Umbilical cord (tissue), 2 donors: Measurements from ENCODE around the gene FLOT2. TPM values are rescaled to one million over a fixed set of nuclear protein-coding genes. Genes with fewer than 3 reads are reported as not detected.
"Not testable (repeated sequence)": the region's sequence is repeated elsewhere in the genome, so short reads cannot be mapped to it uniquely, and the experiment has no call there.

Source experiments
- DNase-seq: peaks from one replicate; pipeline ENCODE4 v3.0.0-alpha.2; 2015; ENCODE audit warnings: low spot score
- total RNA-seq: library from RNA; depleted of rRNA; stranded (reverse); fragments of >200 nt; gene quantifications from one replicate; pipeline ENCODE4 v1.2.3, GENCODE V29; 2014; ENCODE audit warnings: low replicate concordance; ENCODE audit not compliant: insufficient read depth

The FLOT2 gene
- total RNA-seq, 1 donor from 2014 or later, result 18.8 TPM

GRCh38 chr17:28917029-28917428, 19.5 kb upstream of the FLOT2 start:
- DNase-seq, result no peak

GRCh38 chr17:28916302-28916934, 18.9 kb upstream of the FLOT2 start:
- DNase-seq, result no peak

DNA sequence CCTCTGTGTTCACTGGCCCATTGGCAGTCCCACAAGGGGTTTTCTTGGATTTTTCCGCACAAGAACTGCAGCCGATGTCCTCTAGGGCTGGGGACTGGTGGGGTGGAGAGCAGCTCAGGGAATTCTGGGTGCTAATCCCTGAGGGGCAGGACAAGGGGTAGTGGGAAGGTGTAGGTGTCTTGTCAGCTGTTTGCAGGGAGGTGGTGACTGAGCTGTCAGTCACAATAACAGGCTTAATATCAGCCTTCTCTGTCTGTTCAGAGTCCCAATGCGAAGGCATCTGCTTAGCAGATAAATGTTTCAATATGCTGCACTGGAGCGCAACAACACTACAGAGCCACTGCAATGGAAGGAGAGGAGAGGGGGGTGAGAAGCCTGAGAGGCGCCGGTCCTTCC, 15.4 kb upstream of the FLOT2 start:
- DNase-seq, result no peak

DNA sequence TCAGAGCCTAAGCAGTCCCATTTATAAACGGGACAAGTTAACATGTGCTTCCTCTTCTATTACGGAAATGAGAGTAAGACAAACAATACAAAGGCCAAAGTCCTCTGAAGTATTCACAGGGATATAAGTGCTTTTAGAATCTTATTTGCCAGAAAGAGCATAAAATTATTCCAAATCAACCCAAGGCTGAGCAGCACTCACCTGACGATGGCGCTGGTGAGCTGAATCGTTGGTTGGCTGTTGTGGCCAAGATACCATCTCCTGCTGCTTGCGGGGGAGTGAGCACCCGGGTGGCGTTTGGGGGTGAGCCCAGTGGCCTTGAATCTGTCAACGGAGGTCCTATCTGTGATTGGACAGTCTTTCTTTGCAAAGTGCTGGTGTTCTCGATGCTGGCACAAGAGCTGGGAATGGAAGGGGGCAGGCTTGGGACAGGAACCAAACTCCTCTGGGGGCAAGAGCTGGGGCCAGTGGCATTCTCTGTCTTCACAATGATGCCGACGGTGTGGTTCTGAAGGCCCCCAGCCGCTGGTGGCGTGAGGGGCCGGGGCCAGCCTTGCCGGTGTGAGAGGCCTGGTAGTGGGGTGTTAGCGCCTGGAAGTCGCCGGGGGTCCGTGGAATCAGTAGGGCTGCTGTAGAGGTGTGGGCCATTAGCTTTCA, 14.9 kb upstream of the FLOT2 start:
- DNase-seq, result no peak

DNA sequence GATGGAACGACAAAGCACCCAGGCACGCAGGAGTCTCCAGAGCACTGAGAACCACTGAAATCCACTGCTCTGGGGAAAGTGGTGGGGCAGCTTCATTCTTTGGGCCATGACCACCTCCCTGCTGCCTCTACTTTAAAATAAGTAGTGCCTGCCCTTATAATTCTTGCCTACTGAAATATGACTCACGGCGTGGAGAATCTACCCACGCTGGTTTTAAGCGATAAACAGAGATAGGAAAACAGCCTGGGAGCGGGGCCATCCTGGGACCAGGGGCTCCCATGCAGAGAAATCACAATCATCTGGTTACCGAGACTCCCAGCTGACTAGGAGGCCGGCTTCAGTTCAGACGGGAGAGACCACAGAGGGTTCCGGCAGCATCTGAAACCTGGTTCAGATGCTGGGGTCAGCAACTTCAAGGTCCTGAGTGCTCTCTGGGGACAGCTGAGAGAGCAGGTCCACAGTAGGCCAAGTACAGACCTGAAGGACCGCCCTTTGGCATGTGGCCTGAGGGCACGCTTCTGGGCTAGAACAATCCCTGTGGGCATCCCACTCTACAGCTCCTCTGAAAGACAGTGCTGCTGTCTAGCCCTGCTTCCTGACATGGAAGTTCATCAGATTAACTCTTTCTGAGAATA, 14.0 kb upstream of the FLOT2 start:
- no peak for DNase-seq

DNA sequence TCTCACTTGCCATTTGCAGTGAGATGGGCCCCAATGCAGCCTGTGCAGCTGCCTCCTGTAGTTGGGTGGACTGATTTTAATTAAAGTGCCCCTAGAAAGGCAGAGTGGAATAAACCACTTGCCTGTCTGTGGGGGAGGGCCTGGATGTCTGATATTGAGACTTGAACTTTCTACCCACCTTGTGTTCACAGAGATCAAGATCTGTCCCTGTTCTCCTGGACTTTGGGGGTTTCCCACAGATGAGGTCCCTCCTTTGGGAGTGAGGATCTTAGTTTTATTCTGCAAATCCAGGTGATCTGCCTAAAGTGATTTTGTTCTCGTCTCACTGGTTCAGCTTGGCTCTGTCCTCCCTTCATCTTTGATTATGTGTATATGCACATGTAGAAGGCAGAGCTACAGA, 13.0 kb upstream of the FLOT2 start:
- no peak for DNase-seq

- peak; percentile 93 for DNase-seq
These were observed 11.2 kb upstream of the FLOT2 start for GRCh38 chr17:28908640-28909167.

DNA sequence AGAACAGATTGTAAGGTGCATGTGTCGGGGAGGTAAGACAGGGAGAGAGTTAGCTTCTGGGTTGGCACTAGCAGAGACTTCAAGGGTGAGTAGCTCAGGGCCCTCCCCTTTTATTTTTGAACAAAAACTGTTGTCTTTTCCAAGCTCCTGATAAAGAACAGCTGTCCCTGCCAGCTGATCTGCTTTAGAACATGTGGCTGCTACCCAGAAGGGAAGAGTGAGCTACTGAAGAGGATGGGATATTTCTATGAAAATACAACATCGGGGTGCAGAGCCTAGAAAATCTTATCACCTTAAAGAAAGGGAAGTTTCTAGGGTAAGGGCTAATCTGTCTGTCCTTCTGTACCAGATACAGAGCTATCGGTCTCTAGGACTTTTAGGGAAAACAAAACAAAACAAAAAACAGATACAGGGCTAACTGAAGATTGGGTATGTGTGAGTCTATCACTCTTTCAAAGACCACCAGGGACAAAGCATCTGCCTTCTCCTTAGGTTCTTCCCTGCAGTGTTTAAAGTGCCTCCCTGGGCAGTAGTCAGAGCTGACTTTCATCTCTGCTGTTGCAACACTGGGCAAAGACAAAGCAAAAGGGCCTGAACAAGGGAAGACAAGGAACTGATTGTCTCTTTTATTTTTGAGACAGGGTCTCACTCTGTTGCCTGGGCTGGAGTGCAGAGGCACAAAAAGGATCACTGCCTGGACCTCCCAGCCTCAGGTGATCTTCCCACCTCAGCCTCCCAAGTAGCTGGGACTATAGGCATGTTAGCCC, 10.4 kb upstream of the FLOT2 start:
- DNase-seq, result peak; percentile 37

- DNase-seq, result no peak
These were observed 9.3 kb upstream of the FLOT2 start for GRCh38 chr17:28906706-28907438.

DNA sequence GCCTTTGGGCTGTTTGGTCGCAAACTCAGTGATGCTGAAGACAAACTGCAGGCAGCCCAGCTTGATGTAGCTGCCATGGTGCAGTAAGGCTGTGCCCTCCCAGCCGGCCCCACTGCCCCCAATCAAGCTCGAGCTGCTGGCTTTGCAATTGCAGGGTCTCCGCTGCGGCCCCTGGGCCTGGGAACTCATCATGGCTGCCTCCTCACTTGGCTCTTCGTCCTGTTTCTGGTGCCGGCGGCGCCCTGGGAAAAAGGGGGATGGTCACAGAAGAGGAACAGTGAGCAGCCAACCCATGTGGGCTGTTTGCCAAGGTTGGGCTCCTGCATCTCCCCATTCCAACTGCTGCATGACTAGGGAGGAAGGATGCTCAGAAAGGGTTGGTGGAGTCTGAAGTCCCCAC, 8.7 kb upstream of the FLOT2 start:
- no peak for DNase-seq

- no peak for DNase-seq
These were observed 7.3 kb upstream of the FLOT2 start for GRCh38 chr17:28904800-28905199.

DNA sequence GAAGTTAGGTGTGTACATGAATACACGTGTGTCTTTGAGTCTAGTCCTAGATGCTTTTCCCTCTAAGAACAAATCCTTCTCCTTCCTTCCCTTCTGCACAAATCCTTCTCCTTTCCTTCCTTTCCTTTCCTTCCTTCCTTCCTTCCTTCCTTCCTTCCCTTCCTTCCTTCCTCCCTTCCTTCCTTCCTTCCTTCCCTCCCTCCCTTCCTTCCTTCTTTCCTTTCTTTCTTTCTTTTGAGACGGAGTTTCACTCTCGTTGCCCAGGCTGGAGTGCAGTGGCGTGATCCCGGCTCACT, 6.0 kb upstream of the FLOT2 start:
- DNase-seq, result not testable (repeated sequence)

- peak; percentile 88 for DNase-seq
These were observed 5.4 kb upstream of the FLOT2 start, which contains the start of gene DHRS13 for GRCh38 chr17:28902819-28903545. TSS of gene DHRS13 (minus strand) at chr17:28903079. CDS start at chr17:28902944, 135 bp downstream.

- DNase-seq, result peak; percentile 47
These were observed 4.6 kb upstream of the FLOT2 start for GRCh38 chr17:28901866-28902818.

- DNase-seq, result no peak
These were observed 3.6 kb upstream of the FLOT2 start for GRCh38 chr17:28900986-28901726.

GRCh38 chr17:28899212-28899815, 1.8 kb upstream of the FLOT2 start:
- DNase-seq, result no peak

DNA sequence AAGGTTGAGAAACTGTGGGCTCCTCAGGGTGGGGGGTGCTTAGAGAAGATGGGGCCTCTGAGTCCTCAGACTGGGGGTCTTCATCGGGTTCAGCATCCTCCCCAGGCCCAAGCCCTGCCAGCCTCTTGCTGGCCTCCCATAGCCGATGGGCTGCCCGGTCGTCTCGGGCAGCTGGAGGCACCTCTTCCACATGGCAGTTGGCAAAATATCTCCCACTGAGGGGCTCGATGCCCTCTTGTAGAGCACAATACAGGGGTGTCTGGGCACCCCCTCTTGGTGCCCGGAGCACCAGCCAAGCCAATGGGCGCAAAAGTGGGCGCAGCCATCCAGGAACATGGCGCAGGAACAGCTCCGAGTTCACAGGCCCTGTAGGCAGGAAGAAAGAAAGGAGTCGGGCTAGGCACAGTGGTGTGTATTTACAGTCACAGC, 1.0 kb upstream of the FLOT2 start:
- DNase-seq, result no peak

DNA sequence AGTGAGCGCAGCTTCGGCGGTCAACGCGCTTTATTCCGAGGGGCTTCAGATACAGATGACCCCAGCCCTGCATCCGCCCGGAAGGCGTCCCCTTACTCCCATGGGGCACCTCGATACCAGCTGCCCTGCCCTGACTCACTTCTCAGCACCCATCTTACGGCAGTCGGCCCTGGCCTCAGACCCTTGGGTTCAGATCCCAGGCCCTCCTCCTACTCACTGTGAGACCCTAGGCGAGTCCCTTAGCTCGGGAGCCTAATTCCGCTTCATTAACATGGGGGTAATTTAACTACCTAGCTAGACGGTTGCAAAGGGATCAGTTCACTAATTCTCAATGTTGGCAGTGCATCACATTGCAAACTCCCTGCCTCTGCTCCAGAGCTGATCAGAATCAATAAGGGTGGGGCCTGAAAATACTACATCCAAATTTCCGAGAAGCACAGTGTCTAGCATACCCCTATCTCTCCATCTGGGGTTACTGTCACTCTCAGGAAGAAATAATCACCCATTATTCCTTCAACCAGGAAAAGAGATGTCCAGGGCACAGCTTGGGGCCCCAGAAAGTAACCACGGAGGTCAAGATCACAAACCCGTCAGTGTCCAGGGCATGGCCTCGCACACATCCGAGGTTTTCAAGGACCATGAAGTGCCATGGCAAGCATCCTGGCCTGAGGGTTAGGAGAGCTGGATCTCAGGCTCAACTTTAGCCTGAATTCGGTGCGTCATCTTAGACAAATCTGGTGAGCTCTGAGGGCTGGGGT, 415 bp upstream of the FLOT2 start:
- no peak for DNase-seq
